Measurements from ENCODE around the gene TMEM204.

DNA sequence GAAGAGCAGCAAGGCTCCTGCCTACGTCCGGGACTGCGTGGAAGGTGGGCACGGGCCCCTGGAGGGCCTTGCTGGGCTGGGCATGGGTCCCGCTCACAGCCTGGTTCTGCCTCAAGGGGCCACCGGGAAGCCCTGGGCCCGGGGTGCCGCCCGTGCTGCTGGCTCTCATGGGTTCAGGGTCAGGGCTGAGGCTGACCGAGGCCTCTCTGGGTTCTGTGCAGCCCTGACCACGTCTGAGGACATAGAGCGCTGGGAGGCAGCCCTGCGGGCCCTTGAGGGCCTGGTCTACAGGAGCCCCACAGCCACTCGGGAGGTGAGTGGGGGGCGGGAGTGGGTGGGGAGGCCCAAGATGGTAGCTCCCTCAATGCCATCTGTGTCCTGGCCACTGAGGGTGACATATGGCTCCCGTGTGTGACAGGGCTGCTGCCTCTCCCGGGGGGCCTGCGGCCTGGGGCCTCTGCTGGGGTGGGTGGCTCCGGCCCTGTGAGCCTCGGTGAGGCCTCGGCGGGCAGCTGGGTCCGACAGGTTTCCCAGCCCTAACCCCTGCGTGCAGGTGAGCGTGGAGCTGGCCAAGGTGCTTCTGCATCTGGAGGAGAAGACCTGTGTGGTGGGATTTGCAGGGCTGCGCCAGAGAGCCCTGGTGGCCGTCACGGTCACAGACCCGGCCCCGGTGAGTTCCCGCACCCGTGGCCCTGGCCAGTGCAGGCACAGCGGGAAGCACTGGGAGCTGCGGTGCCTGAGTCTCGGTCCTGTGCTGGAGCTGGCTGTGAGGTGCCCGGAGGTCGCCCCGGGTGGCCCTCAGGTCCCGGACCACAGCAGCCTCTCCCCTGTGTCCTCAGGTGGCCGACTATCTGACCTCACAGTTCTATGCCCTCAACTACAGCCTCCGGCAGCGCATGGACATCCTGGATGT is 31.1 kb upstream of the TMEM204 start:
- TF ChIP-seq, protein P1, sequence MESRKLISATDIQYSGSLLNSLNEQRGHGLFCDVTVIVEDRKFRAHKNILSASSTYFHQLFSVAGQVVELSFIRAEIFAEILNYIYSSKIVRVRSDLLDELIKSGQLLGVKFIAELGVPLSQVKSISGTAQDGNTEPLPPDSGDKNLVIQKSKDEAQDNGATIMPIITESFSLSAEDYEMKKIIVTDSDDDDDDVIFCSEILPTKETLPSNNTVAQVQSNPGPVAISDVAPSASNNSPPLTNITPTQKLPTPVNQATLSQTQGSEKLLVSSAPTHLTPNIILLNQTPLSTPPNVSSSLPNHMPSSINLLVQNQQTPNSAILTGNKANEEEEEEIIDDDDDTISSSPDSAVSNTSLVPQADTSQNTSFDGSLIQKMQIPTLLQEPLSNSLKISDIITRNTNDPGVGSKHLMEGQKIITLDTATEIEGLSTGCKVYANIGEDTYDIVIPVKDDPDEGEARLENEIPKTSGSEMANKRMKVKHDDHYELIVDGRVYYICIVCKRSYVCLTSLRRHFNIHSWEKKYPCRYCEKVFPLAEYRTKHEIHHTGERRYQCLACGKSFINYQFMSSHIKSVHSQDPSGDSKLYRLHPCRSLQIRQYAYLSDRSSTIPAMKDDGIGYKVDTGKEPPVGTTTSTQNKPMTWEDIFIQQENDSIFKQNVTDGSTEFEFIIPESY (IDR thresholded peaks at IDR 0.05; ENCODE audit: borderline replicate concordance, low read depth), result no peak
- TF ChIP-seq, protein P2, sequence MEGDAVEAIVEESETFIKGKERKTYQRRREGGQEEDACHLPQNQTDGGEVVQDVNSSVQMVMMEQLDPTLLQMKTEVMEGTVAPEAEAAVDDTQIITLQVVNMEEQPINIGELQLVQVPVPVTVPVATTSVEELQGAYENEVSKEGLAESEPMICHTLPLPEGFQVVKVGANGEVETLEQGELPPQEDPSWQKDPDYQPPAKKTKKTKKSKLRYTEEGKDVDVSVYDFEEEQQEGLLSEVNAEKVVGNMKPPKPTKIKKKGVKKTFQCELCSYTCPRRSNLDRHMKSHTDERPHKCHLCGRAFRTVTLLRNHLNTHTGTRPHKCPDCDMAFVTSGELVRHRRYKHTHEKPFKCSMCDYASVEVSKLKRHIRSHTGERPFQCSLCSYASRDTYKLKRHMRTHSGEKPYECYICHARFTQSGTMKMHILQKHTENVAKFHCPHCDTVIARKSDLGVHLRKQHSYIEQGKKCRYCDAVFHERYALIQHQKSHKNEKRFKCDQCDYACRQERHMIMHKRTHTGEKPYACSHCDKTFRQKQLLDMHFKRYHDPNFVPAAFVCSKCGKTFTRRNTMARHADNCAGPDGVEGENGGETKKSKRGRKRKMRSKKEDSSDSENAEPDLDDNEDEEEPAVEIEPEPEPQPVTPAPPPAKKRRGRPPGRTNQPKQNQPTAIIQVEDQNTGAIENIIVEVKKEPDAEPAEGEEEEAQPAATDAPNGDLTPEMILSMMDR (IDR thresholded peaks at IDR 0.05), result no peak
- TF ChIP-seq USF1 (IDR thresholded peaks at IDR 0.05; ENCODE audit: borderline replicate concordance, low read depth) (no peak), TAF1 (IDR thresholded peaks at IDR 0.05; ENCODE audit: borderline replicate concordance, low read depth, low read length) (no peak), ELF1 (IDR thresholded peaks at IDR 0.05) (no peak), FOXJ3 (CRISPR knock-in tag; IDR thresholded peaks at IDR 0.05) (no peak), RFX5 (IDR thresholded peaks at IDR 0.05; ENCODE audit: low read length) (no peak), YY1 (IDR thresholded peaks at IDR 0.05; ENCODE audit: low read depth) (no peak), EP300 (IDR thresholded peaks at IDR 0.05; ENCODE audit: borderline replicate concordance in 1 of 2, low read depth in 1 of 2, low read length in 1 of 2) (no peak), NRF1 (IDR thresholded peaks at IDR 0.05; ENCODE audit: low read depth, low read length) (no peak)
- TF ChIP-seq, protein P3, sequence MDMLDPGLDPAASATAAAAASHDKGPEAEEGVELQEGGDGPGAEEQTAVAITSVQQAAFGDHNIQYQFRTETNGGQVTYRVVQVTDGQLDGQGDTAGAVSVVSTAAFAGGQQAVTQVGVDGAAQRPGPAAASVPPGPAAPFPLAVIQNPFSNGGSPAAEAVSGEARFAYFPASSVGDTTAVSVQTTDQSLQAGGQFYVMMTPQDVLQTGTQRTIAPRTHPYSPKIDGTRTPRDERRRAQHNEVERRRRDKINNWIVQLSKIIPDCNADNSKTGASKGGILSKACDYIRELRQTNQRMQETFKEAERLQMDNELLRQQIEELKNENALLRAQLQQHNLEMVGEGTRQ (IDR thresholded peaks at IDR 0.05; ENCODE audit: borderline replicate concordance, low read depth, low read length), result no peak
